ENCODE results near the gene ENPP7. TPM values are rescaled to one million over a fixed set of nuclear protein-coding genes. Genes with fewer than 3 reads are reported as not detected.

ENPP7 gene
- total and polyA plus RNA-seq, 2 donors (not counting 3 experiments of a cell fraction or from before 2014, with no cell fraction given) = not detected

DNA sequence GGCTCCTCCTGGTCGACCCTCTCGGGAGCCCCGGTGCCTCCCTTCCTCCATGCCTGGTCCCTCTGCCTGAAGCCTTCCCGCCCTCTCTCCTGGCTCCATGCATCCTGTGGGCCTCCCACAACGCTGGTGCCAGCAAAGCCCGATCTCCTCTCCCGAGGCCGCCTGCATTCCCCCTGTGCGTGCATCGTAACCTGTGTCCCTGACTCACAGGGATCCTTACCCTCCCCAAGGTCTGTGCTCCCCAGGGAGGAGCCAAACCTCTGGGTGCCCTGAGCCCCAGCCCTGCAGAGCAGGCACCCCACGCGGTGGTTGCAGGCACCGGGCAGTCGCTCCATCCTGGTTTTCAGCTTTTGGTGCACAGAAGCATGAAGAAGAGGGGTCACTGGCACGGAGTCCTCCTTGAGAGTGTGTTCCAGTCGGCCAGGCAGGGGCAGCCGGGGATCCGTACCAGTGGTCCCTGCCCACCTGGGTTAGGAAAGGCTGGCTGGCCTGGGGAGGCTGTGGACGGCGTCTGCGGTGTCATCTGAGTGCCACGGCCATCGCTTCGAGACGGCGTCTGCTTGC lies 1.8 kb upstream of the ENPP7 start:
- Histone ChIP-seq H4K20me1 (replicated peaks; ENCODE audit: control insufficient read depth, extremely low read depth, insufficient read depth, low read length) (no peaks in the 10 kb centered on the region), H2AFZ (ENCODE audit: low read depth, low read length) (peak overlapping the region; percentile 100), H3K4me2 (ENCODE audit: insufficient read depth, low read length) (peak overlapping the region; percentile 63), H3K27ac (ENCODE audit: insufficient read depth, low read depth, low read length) (no peak overlapping the region), H3K27me3 (ENCODE audit: control insufficient read depth in 2 of 2, insufficient read depth in 2 of 2, low read length in 2 of 2) (no peaks in the 10 kb centered on the region), H3K79me2 (ENCODE audit: control insufficient read depth, insufficient read depth, low read length) (no peaks in the 10 kb centered on the region), H3K9me3 (replicated peaks; ENCODE audit: control insufficient read depth, insufficient read depth, low read length) (no peaks in the 10 kb centered on the region), H3K36me3 (ENCODE audit: control insufficient read depth in 2 of 2, extremely low read depth in 1 of 2, insufficient read depth in 2 of 2, low read length in 2 of 2) (no peaks in the 10 kb centered on the region), H3K4me1 (ENCODE audit: control insufficient read depth, extremely low read depth, insufficient read depth, low read length) (peaks cover 7% of the 10 kb centered on the region), H3K9me1 (replicated peaks; ENCODE audit: control insufficient read depth, extremely low read depth, insufficient read depth, low read length) (no peaks in the 10 kb centered on the region), H3K9ac (replicated peaks; ENCODE audit: extremely low read depth, insufficient read depth, low read length) (no peak overlapping the region), H3K4me3 (replicated peaks in 1 of 3; ENCODE audit: insufficient read depth in 1 of 3, low read depth in 1 of 3, low read length in 3 of 3) (no peak overlapping the region)
- CTCF ChIA-PET = interaction anchor here (0.7 to 2.0 kb wide), 4 partner anchors 13 to 337 kb away, joined by 3 to 6 read pairs (median 4); no protein-coding TSS in a partner anchor
- TF ChIP-seq MYC (IDR thresholded peaks at IDR 0.05; ENCODE audit: low read depth, low read length) = no peak
- dilution Hi-C loops (cut with MboI; ENCODE audit: extremely low pct_ligation_motif_present, low sequenced_read_pairs) = no loop called here
- POLR2A ChIA-PET = no interaction called here
- intact Hi-C loops (cut with micrococcal nuclease) = no loop called here
- FAIRE-seq = no peak
- BruUV-seq (replicated peaks) = no TSS peak
- no peak for DNase-seq (ENCODE audit: low read depth, low spot score)

DNA sequence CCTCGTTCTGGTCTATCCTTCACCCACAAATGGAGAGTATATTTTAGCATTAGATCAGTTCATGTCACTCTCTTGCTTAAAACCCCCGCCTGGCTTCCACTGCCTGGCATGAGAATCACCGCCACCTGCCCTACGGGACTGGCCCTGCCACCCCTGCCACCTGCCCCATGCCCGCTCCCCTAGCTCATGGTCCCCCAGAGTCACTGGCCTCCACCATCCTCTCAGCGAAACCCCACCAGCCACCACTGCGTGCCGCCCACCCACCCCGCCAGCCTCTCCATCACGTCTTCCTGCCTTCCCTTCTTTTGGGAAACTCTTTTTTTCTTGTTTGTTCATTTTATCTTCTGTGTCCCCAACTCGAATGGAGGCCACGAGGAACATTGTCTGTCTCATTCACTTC lies 982 bp upstream of the ENPP7 start:
- no TSS peak for BruUV-seq (replicated peaks)
- no peaks in the 10 kb centered on the region for H4K20me1 ChIP-seq (replicated peaks; ENCODE audit: control insufficient read depth, extremely low read depth, insufficient read depth, low read length)
- intact Hi-C loops (cut with micrococcal nuclease) = no loop called here
- DNase-seq (ENCODE audit: low read depth, low spot score) (no peak), FAIRE-seq (no peak)
- POLR2A ChIA-PET = no interaction called here
- H3K27ac ChIP-seq (ENCODE audit: insufficient read depth, low read depth, low read length) = no peak overlapping the region
- TF ChIP-seq POLR2AphosphoS5 (IDR thresholded peaks at IDR 0.05; ENCODE audit: insufficient read depth, low read depth, low read length) (no peak), MYC (IDR thresholded peaks at IDR 0.05; ENCODE audit: low read depth, low read length) (no peak), CTCF (IDR thresholded peaks at IDR 0.05; ENCODE audit: extremely low read depth in 1 of 2, insufficient read depth in 1 of 2, low read depth in 1 of 2, low read length in 2 of 2) (no peak), FOS (IDR thresholded peaks at IDR 0.05; ENCODE audit: borderline replicate concordance, insufficient read depth, low read length) (no peak), POLR2A (IDR thresholded peaks at IDR 0.05; ENCODE audit: low read depth, low read length) (no peak), GATA2 (IDR thresholded peaks at IDR 0.05; ENCODE audit: insufficient read depth, insufficient read length, low read depth, low read length) (no peak), EZH2 (IDR thresholded peaks at IDR 0.05; ENCODE audit: borderline replicate concordance, low read depth, low read length, severe bottlenecking) (no peak), JUN (IDR thresholded peaks at IDR 0.05; ENCODE audit: borderline replicate concordance, insufficient read depth, insufficient read length, low read depth) (no peak)
- TF ChIP-seq, protein P1, sequence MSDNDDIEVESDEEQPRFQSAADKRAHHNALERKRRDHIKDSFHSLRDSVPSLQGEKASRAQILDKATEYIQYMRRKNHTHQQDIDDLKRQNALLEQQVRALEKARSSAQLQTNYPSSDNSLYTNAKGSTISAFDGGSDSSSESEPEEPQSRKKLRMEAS (IDR thresholded peaks at IDR 0.05; ENCODE audit: insufficient read depth, insufficient read length) = no peak
- peaks cover 7% of the 10 kb centered on the region for H3K4me1 ChIP-seq (ENCODE audit: control insufficient read depth, extremely low read depth, insufficient read depth, low read length)
- H3K9me3 ChIP-seq (replicated peaks; ENCODE audit: control insufficient read depth, insufficient read depth, low read length) = no peaks in the 10 kb centered on the region
- dilution Hi-C loops (cut with MboI; ENCODE audit: extremely low pct_ligation_motif_present, low sequenced_read_pairs) = no loop called here
- H3K4me2 ChIP-seq (ENCODE audit: insufficient read depth, low read length) = no peak overlapping the region
- no peak overlapping the region for H2AFZ ChIP-seq (ENCODE audit: low read depth, low read length)
- H3K27me3 ChIP-seq (ENCODE audit: control insufficient read depth in 2 of 2, insufficient read depth in 2 of 2, low read length in 2 of 2) = no peaks in the 10 kb centered on the region
- H3K79me2 ChIP-seq (ENCODE audit: control insufficient read depth, insufficient read depth, low read length) = no peaks in the 10 kb centered on the region
- no peaks in the 10 kb centered on the region for H3K9me1 ChIP-seq (replicated peaks; ENCODE audit: control insufficient read depth, extremely low read depth, insufficient read depth, low read length)
- H3K4me3 ChIP-seq (replicated peaks in 1 of 3; ENCODE audit: insufficient read depth in 1 of 3, low read depth in 1 of 3, low read length in 3 of 3) = no peak overlapping the region
- H3K36me3 ChIP-seq (ENCODE audit: control insufficient read depth in 2 of 2, extremely low read depth in 1 of 2, insufficient read depth in 2 of 2, low read length in 2 of 2) = no peaks in the 10 kb centered on the region
- no peak overlapping the region for H3K9ac ChIP-seq (replicated peaks; ENCODE audit: extremely low read depth, insufficient read depth, low read length)
- CTCF ChIA-PET = no interaction called here

Measured in endothelial cell of umbilical vein (primary cell).